Body of pancreas (tissue), 4 donors: Measurements from ENCODE around the gene SLC40A1. TPM values are rescaled to one million over a fixed set of nuclear protein-coding genes. Genes with fewer than 3 reads are reported as not detected.
"Not testable (repeated sequence)": the region's sequence is repeated elsewhere in the genome, so short reads cannot be mapped to it uniquely, and the experiment has no call there.

ENCODE experiments used
- ATAC-seq: fragments of 150-250 bp; one replicate; pipeline ENCODE4 v1.9.1; 2016
- DNase-seq, 4 donors: peaks; one replicate each; pipeline ENCODE4 v3.0.0-alpha.2; 2019
- H3K27ac ChIP-seq, 4 donors: fragments of 200-600 bp; sonication (generic); 1 replicate in 3 of 4; 2 replicates in 1 of 4; pipeline versions ENCODE4 v1.5.1 to v1.6.1; 2016 to 2019; ENCODE audit warnings: mild to moderate bottlenecking in 1 of 4, mixed read lengths in 1 of 4, moderate library complexity in 1 of 4
- H3K27me3 ChIP-seq, 2 donors: fragments of 200-600 bp; sonication (generic); one replicate each; pipeline ENCODE4 v1.6.0; 2016; ENCODE audit warnings: mild to moderate bottlenecking in 1 of 2
- H3K36me3 ChIP-seq, 2 donors: fragments of 200-600 bp; sonication (generic); replicated peaks in 1 of 2; 2 replicates each; pipeline ENCODE4 v1.5.1; 2016; ENCODE audit warnings: low read depth in 2 of 2; ENCODE audit not compliant: insufficient read depth in 1 of 2
- H3K4me1 ChIP-seq: fragments of 200-600 bp; sonication (generic); one replicate; pipeline ENCODE4 v1.6.0; 2016
- H3K4me3 ChIP-seq, 2 donors: fragments of 200-600 bp; sonication (generic); 1 replicate in 1 of 2; 2 replicates in 1 of 2; pipeline ENCODE4 v1.5.1; 2016 to 2019
- H3K9me3 ChIP-seq, 3 donors: fragments of 200-600 bp; sonication (generic); 1 replicate in 2 of 3; 2 replicates in 1 of 3; pipeline ENCODE4 v1.5.1; 2016
- CTCF ChIP-seq, 7 experiments: fragments of 450-650 bp in 4 of 7; fragments of 200-600 bp in 3 of 7; sonication (generic) in 3 of 7; IDR thresholded peaks; one replicate each; pipeline ENCODE4 v1.5.1; 2016 to 2019; ENCODE audit warnings: antibody characterized with exemption in 7 of 7
- POLR2A ChIP-seq, 3 donors: fragments of 450-650 bp; IDR thresholded peaks; one replicate each; pipeline ENCODE4 v1.6.1; 2016; ENCODE audit warnings: antibody characterized with exemption in 3 of 3, mild to moderate bottlenecking in 2 of 3
- WGBS, 2 donors: methylation state at CpG; one replicate each; pipeline ENCODE4 v1.1.5; 2017; 5-methylcytosine and 5-hydroxymethylcytosine counted together
- intact Hi-C: fragments of 100-400 bp; cut with DNase I; formaldehyde crosslinking; loops from one replicate; pipeline ENCODE4 v1.15.1; 2023
- total RNA-seq, 2 donors: library from RNA; depleted of rRNA; stranded (reverse); fragments of >200 nt; gene quantifications; one replicate each; pipeline ENCODE4 v1.1.0, GENCODE V29; 2016

SLC40A1 gene
- total RNA-seq, 2 donors from 2014 or later = 30.3 to 61.2 TPM

- 75 to 76% methylated on average over 4 of the region's 4 CpGs for WGBS, 2 donors
These were observed 28.8 kb upstream of the SLC40A1 start for GRCh38 chr2:189609423-189609816.

GRCh38 chr2:189608795-189609422, 28.3 kb upstream of the SLC40A1 start:
- no peaks in the 10 kb centered on the region for H3K9me3 ChIP-seq
- DNase-seq (no peak), ATAC-seq (no peak)
- peaks cover 16% of the 10 kb centered on the region for H3K4me1 ChIP-seq
- H3K27me3 ChIP-seq = no peaks in the 10 kb centered on the region
- no peak overlapping the region for H3K4me3 ChIP-seq
- no peak overlapping the region for H3K27ac ChIP-seq
- TF ChIP-seq POLR2A (IDR thresholded peaks at IDR 0.05) = no peak
- no peak for TF ChIP-seq CTCF (IDR thresholded peaks at IDR 0.05)
- WGBS, 2 donors = 49 to 69% methylated on average over 2 of the region's 2 CpGs
- no peaks in the 10 kb centered on the region for H3K36me3 ChIP-seq
- intact Hi-C loops = no loop called here

More at GRCh38 chr2:189609423-189609816, 28.8 kb upstream of the SLC40A1 start:
- no peak for DNase-seq
- Histone ChIP-seq H3K27me3 (no peaks in the 10 kb centered on the region), H3K4me3 (no peak overlapping the region), H3K36me3 (no peaks in the 10 kb centered on the region), H3K9me3 (no peaks in the 10 kb centered on the region), H3K27ac (no peak overlapping the region), H3K4me1 (peaks cover 16% of the 10 kb centered on the region)
- no peak for TF ChIP-seq CTCF (IDR thresholded peaks at IDR 0.05)
- TF ChIP-seq POLR2A (IDR thresholded peaks at IDR 0.05) = no peak
- intact Hi-C loops = no loop called here
- ATAC-seq = no peak

GRCh38 chr2:189608170-189608569, 27.6 kb upstream of the SLC40A1 start:
- TF ChIP-seq POLR2A (IDR thresholded peaks at IDR 0.05) (no peak), CTCF (IDR thresholded peaks at IDR 0.05) (no peak)
- H3K36me3 ChIP-seq = no peaks in the 10 kb centered on the region
- ATAC-seq = no peak

GRCh38 chr2:189602233-189602632, 21.6 kb upstream of the SLC40A1 start:
- TF ChIP-seq CTCF (IDR thresholded peaks at IDR 0.05) = no peak
- TF ChIP-seq POLR2A (IDR thresholded peaks at IDR 0.05) = no peak
- Histone ChIP-seq H3K9me3 (no peaks in the 10 kb centered on the region), H3K36me3 (no peaks in the 10 kb centered on the region), H3K27ac (no peak overlapping the region), H3K4me3 (no peak overlapping the region), H3K4me1 (no peaks in the 10 kb centered on the region), H3K27me3 (no peaks in the 10 kb centered on the region)
- peak; percentile 18 for ATAC-seq
- intact Hi-C loops = no loop called here
- WGBS, 2 donors = 67 to 70% methylated on average over 4 of the region's 4 CpGs
- no peak for DNase-seq

More at GRCh38 chr2:189608170-189608569, 27.6 kb upstream of the SLC40A1 start:
- intact Hi-C loops = no loop called here
- 75 to 76% methylated on average over 4 of the region's 4 CpGs for WGBS, 2 donors
- peaks cover 10% of the 10 kb centered on the region for H3K4me1 ChIP-seq
- no peaks in the 10 kb centered on the region for H3K9me3 ChIP-seq
- no peak overlapping the region for H3K4me3 ChIP-seq
- no peak for DNase-seq
- no peaks in the 10 kb centered on the region for H3K27me3 ChIP-seq
- H3K27ac ChIP-seq = no peak overlapping the region

GRCh38 chr2:189601652-189602051, 21.1 kb upstream of the SLC40A1 start:
- H3K27me3 ChIP-seq, H3K4me3 ChIP-seq, H3K36me3 ChIP-seq, H3K4me1 ChIP-seq, H3K9me3 ChIP-seq, H3K27ac ChIP-seq, intact Hi-C loops, ATAC-seq, DNase-seq: not testable (repeated sequence)
- 78 to 84% methylated on average over 2 of the region's 2 CpGs for WGBS, 2 donors
